IPS DF 4.7 (cell line): ENCODE measurements around the gene XYLT2.
"Not testable (repeated sequence)": the region's sequence is repeated elsewhere in the genome, so short reads cannot be mapped to it uniquely, and the experiment has no call there.

Experiments used
- DNase-seq: peaks from one replicate; pipeline ENCODE4 v3.0.0-alpha.2; 2013; ENCODE audit warnings: low spot score; ENCODE audit errors: extremely low read depth

The XYLT2 gene

DNA sequence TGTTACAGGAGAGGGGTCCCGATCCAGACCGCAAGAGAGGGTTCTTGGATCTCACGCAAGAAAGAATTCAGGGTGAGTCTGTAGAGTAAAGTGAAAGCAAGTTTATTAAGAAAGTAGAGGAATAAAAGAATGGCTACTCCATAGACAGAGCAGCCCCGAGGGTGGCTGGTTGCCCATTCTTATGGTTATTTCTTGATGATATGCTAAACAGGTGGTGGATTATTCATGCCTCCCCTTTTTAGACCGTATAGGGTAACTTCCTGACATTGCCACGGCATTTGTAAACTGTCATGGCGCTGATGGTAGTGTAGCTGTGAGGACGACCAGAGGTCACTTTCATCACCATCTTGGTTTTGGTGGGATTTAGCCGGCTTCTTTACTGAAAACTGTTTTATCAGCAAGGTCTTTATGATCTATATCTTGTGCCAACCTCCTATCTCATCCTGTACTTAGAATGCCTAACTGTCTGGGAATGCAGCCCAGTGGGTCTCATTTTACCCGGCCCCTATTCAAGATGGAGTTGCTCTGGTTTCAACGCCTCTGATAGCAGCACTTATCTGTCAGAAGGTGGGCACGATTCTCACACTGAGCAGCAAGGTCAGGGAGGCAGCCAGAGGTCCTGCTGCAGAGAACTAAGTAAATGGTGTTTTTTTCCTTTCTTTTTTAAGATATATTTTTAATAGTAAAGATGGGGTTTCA lies 26.5 kb upstream of the XYLT2 start:
- DNase-seq = no peak

DNA sequence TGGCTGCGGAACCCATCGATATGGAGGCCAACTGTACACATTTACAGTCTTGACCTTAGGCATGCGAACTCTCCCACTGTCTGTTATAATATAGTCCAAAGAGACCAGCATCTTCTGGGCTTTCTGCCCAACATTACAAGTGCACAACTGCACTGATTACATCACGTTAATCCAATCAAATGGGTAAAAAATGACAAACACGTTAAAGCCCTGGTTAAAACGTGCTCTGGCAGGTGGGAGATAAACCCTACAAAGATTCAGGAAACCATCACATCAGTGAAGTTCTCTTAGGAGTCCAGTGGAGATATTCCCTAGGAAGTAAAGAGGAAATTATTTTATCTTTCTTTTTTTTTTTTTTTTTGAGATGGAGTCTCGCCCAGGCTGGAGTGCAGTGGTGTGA lies 23.7 kb upstream of the XYLT2 start:
- no peak for DNase-seq

DNA sequence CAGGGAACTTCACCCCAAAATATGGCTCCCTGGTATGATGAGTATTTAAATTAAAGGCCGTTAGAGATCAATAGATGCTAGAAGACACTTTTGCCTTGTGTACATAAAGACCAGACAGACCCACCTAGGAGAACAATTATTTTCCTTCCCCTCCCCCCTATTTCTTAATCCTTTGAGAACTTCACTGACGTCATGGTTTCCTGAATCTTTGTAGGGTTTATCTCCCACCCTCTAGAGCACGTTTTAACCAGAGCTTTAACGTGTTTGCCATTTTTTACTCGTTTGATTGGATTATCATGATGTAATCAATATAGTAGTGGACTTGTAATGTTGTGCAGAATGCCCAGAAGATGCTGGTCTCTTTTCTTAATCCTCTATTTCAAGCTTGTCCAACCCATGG lies 22.9 kb upstream of the XYLT2 start:
- DNase-seq = no peak

DNA sequence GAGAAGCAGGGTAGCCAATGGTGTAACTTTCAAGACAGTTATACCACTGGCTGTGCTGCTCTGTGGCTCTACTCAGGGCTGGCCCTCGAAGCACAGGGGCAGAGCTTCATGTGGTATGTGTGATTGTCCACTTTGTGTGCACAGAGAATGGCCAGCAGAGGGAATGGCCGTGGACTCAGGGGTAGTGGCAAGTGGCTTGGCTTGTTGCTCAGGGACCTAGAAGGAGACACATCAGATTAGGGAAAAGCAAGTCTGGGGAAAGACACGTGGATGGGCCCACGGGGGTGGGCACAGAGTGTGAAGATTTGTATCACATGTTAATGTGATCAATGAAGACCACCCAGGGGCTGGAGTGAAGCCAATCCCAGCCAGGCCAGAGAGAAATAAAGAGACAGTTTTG lies 20.0 kb upstream of the XYLT2 start:
- DNase-seq = no peak

DNA sequence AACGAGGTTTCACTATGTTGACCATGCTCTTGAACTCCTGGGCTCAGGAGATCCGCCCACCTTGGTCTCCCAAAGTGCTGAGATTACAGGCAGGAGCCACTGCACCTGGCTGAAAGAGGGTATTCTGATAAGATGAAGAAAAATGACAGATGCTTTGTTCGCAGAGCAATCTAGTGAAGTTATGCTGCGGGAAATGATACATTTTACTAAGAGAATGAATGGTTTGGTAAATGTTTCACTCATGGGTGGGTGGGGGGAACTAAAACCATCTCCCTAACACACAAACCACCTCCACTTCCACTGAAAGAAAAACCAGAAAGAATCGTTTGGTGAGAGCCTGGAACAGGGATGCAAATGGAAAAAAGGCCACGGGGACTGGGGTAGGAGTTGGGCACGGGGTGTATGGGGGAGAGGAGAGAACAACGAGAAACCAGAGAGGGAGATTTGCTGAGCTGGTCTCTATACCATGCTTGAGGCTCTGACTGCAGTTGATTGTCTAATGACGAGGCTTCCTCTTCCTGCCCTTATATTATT lies 19.0 kb upstream of the XYLT2 start:
- DNase-seq = no peak

DNA sequence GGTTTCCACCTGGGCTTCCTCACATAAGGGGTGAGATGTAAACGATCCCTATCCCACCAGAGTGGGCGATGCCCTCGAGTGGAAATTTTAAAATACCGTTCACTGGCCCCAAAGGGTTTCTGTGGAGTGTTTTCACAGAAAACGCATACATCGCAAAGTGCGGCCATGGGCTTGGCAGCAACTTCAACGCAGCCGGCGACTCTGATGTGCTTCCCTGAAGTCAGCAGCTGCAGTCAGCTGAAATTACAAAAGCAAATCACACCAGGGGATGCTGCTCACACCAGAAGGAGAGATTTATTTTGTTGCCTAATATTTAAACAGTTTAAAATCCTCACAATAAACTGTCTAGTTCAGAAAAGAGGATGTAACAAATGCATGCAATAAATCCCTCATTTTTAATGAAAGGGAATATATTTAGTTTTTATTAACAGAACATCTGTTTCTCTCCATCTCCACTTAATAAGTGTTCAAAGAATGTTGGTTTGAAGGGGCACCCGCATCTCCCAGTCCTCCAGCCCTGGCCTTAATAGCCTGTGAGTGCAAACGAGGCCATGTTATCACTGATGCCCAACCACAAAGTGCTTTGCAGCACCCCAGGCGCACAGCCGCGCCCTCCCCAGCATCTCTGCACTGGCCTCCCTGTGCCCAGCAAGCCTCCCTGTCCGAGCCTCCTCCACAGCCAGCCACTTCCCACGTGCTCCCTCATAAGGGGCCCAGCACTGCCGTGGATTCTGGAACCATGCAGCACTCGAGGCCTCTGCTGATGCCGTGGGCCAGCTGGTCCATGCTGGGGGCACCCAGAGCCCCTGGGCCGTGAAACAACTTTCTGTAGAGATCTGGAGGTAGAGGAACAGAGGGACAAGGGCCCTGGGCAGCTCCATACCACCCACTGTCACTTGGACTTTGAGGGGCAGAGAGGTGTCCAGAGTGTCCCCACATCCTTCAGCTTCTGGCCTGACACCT lies 17.3 kb upstream of the XYLT2 start:
- no peak for DNase-seq

DNA sequence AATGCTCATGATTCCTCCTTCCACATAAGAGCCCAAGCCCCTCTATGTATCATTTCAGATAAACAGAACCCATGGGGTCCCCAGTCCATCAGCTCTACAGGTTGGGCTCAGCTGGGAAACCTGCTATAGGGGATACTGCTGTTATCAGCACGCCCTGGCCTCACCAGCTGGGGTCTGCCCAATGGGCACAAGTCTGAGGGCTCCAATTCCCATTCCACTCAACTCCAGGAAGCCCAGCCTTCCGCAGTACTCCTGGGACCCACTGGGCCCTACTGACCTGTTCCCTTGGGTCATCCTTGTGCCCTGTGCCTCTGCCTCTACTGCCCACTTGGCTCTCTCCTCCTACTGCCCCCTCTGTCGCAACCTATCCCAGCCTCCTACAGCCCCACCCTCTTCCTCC lies 16.2 kb upstream of the XYLT2 start:
- no peak for DNase-seq

DNA sequence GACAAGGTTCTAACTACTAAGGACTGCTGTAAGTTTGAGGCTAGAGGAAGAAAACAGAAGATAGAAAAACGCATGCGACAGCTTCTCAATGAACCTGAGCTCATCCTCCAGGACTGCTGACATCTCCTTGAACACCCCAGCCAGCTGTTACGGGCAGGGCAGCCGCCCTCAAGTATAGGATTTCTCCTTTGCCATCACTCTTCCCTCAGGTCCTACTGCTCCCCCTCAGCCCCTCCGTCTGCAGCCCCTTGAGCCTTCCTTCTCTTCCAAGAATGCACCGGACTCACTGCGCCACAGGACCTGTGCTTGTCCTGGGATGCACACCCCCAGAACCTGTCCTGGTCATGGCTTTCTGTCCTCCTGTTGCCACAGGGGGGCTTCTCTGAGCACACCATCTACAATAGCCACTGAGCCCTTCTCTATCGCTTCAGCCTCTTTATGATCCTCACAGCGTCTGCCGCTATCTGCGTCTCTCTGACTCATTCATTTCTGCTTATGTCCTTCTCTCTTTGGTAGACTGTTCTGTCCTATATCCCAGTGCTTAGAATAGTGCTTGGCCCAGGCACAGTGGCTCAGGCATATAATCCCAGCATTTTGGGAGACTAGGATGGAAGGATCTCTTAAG lies 15.7 kb upstream of the XYLT2 start:
- DNase-seq = no peak

DNA sequence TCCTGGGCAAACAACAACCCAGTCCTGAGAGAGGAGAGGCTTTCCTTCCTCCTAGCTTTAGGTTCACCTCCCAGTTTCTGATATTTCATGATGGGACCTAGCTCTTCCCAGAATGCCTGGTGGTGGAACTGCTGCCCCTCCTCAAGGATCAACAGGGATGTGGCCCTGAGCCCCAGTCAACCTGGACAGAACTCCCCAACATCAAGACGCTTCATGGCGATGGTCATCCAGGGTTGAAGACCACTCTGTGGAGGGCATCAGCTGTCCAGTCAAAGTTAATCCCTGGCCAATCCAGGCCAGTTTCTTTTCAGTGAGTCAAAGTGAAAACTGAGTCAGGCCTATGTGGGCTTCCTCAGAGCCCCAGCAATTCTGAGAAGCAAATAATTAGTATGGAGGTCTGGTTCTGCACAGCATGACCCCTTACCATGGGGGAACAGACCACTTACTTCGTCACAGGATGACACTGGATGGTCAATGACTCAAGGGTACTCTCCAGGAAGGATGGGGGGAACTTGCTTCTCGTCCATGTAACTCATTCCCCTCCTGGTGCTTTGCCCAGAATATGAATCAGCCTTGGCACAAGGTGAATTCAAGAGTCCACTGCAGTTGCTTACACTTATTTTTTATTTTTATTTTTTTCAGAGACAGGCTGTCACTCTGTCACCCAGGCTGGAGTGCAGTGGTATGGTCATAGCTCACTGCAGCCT lies 14.7 kb upstream of the XYLT2 start:
- DNase-seq = no peak

DNA sequence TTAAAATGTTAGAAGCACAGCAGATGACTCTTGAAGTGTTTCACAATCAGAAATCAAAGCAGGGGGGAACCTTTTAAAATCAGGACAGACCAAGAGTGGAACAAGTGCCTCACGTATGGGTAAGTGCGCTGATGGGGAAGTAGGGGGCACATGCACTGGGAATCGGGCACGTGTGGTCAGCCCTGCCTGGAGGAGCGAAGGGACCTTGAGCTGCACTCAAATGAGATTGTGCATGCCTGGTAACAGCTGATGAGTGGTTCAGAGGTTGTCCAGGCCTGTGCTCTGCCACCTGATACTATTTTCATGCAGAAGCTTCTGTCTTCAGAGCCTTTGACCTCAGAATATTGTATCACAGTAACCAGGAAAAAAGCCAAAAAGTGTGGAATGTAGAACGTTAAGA lies 13.7 kb upstream of the XYLT2 start:
- DNase-seq = no peak

DNA sequence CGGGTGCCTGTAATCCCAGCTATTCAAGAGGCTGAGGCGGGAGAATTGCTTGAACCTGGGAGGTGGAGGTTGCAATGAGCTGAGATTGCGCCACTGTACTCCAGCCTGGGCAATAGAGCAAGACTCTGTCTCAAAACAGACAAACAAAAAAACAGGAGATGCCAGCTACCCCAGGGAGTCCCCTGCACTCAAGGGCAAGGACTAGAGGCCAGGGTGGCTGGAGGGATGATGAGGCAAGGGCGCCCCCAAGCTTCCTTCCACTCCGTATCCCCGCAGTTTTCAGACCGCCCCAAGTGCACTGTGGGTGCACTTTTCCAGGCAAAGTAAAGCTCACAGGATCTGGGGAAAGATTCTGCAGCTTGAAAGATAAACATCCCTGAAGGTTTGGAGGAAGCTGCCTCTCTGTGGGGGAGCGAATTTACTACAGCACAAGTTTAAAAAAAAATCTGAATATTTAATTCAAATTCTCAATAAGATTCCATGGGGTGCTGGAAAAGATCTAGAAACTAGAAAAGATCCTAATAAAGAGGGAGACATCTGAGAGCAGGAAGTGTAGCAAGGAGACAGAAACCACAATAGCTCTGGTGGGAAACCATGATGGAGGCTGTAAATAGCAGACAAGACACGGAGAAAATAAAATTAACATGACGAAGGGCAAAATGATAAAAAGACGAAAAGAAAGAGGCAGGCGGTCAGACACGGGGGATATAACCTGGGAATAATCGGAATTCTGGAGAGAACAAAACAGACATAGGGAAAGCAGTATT lies 12.5 kb upstream of the XYLT2 start:
- not testable (repeated sequence) for DNase-seq

DNA sequence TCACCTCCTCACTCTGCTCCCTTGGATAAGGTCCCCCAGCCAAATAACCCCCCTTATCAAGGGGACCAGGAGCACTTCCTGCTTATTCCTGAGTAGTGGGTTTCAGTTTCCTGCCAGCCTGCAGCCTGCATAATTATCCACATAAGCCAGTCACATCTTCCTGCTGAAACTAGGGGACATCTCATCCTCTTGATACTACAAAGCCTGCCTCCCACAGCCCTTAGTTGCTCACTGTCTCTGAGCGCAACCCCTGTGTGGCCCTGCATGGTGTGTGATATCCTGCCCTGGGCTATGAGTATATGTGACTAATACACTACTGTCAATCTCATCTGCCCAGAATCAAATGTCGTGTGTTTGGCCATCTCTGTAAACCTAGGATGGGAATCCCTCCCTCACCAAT lies 8.0 kb upstream of the XYLT2 start:
- DNase-seq = no peak

DNA sequence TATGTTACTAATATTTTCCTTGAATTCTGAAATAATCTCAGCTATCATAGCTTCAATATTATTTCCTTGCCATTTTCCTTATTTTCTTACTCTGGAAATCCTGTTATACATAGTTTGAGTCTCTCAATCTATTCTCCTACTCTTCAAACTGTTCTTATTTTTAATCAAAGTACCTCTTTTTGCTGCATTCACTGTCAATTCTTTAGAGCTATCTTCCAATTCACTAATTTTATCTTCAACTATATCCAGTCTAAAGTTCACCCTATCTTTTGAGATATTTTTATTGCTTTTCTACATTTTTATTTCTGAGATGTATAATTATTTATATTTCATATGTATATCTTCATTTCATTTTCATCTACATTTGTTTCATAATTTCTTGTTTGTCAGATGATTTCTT lies 7.3 kb upstream of the XYLT2 start:
- no peak for DNase-seq

DNA sequence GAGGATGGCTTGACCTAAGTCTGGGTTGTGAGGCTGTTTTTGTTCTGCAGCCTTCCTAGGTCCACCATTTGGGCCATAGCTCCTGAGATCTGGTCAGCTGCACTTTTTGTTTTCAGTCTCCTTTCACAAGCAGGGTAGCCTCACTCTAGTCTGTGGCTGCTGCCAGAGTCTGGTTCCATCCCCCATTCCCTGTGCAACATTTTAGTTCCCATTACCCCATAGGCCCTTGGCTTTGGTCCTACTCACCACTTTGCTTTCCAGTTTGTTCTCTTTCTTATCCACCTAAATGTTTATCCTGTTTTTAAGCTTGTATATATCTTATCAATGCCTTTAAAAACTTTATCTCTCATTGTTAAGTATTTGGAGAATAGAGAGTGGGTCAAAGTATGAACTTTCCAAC lies 6.5 kb upstream of the XYLT2 start:
- no peak for DNase-seq

DNA sequence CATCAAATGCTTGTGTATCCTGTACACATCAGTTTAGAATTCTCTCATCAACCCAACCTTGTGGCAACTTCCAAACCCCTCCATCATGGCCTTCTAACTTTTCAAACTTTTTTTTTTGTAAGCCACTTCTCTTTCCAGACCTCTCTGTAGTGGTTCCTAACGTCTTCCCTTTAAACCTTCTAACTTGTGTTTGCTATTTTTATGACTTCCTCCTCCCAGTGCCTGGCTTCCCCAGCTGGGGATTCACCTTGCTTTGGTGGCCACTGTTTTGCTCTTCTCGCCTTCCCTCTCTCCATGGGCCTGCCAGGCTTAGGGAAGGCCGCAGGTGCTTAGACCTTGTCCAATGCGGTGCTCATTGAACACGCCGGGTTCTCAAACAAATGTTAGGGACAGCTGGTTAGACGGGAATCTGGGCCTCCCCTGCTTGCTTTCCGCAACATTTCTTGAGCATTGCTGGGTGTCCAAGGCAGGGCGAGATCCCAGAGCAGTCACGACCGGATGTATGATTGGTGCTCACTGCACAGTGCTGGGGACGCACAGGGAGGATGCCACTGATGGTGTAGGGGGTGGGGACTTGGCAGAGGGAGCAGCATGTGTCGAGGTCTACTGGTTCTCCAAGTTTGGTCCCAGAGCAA lies 1.1 kb upstream of the XYLT2 start:
- DNase-seq = no peak

DNA sequence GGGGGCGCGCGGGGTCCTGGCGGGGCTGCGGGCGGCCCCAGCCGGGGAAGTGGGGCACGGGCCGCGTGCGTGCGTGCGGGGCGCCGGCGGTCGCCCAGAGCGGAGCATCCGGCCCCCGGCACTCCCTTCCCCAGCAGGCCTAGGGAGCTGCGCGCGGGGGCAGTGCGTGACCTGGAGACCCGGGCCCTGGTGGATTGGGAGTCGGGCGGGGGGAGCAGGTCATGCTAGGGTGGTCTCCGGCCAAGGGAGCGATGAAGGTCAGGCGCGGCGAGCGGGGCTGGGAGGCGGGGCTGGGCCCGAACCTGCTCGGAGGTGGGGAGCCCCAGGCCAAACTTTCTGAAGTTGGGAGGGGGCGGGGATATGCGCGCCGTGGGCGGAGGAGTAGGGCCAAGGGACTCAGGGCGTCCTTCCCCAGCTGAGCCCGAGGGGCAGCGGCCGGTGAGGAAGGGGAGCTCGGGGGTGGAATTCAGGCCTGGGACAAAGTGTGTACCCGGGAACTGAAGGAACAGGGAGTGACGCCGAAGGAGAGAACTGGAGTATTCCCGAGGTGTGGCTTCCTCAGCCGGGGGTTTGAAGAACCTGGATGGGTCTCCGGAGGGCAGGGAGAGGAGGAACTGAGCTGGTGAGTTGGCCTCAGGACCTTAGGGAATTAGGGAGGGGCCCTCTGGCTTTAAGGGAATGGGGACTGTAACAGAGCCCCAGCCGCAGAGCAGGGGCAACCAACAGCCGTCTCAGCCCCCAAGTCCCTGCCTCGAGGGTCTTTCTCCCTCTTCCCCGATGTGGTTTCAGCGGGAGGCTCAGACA lies 589 bp downstream of the XYLT2 start:
- DNase-seq = no peak

DNA sequence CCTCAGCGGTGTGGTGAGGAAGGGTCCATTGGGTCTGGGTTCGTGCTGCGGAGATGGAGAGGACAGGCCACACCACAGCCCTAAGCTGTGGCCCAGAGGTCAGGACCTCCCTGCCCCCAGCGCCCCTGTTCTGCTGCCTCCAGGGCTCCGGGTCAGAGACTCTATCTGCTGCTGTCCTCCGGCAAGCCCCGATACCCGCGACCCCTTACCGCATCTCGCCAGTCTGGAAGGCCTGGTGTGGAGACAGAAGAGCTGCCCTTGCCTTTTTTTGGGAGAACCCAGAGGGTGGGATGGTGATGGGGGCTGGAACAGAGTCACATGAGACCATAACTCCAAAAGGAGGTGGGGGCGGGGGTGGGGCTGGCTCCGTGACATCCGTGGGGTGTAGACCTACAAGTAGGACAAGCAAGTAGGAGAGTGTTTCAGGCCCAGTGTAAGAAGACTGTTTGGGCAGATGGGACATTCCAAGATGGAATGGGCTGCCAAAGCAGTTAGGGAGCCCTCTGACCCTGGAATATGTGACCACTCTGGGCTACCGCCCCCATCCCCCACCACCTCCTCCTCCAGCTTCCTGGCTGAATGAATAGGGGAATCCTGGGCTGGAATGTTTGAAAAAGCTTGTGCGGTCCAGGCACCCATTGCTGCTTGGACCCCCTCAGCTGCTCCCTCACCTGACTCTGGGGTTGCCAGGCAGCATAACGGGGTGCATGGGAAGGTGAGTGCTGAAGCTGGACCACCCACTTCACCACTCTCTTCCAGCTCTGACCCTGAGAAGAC lies 1.4 kb downstream of the XYLT2 start:
- no peak for DNase-seq

DNA sequence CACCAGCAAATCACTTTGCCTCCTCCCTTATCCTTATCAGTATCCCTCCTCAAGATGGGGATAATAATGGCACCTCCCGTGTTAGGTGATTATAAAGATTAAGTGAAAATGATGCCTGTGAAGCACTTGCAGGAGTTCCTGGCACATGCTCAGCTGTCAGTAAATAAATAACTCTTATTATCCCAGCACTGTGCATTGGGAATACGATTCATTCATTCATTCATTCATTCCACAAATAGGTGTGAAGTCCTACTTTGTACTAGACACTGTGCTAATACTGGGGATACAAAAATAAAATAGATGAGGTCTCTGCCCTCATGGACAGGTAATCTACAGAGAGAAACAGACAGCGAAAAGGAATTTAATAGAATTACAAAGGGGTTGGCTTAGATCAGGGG lies 2.0 kb downstream of the XYLT2 start:
- no peak for DNase-seq
